Activated naive CD4-positive, alpha-beta T cell treated with anti-CD3 and anti-CD28 coated beads, Interleukin-2, amount 10 ng/mL, durations not matched to agents 7 days and 5 days (primary cell): Measurements from ENCODE around the gene DSCAML1.
A peak's percentile ranks its signal among the peaks of the same experiment; 100 is the strongest.

ENCODE experiments used
- CTCF ChIA-PET: fragments of 350-600 bp; sonication (Branson Sonifier 250); formaldehyde crosslinking; loops from one replicate; lab custom pipeline; 2021; ENCODE audit warnings: antibody characterized with exemption; lab: Charles Lee
- DNase-seq: peaks from one replicate; pipeline ENCODE4 v3.0.0-alpha.2; 2020
- H3K27ac Mint-ChIP-seq: one replicate; pipeline ENCODE4 v1.8.0; 2021; ENCODE audit warnings: mild to moderate bottlenecking, moderate library complexity, mixed read lengths
- H3K27me3 Mint-ChIP-seq: one replicate; pipeline ENCODE4 v1.8.0; 2021; ENCODE audit warnings: mild to moderate bottlenecking, mixed read lengths
- H3K36me3 Mint-ChIP-seq: one replicate; pipeline ENCODE4 v1.8.0; 2021; ENCODE audit warnings: mixed read lengths
- H3K4me1 Mint-ChIP-seq: one replicate; pipeline ENCODE4 v1.8.0; 2021; ENCODE audit warnings: mixed read lengths
- H3K4me3 Mint-ChIP-seq: one replicate; pipeline ENCODE4 v1.8.0; 2021; ENCODE audit warnings: mild to moderate bottlenecking, moderate library complexity, mixed read lengths
- H3K9me3 Mint-ChIP-seq: one replicate; pipeline ENCODE4 v1.8.0; 2021; ENCODE audit warnings: mixed read lengths

The DSCAML1 gene

DNA sequence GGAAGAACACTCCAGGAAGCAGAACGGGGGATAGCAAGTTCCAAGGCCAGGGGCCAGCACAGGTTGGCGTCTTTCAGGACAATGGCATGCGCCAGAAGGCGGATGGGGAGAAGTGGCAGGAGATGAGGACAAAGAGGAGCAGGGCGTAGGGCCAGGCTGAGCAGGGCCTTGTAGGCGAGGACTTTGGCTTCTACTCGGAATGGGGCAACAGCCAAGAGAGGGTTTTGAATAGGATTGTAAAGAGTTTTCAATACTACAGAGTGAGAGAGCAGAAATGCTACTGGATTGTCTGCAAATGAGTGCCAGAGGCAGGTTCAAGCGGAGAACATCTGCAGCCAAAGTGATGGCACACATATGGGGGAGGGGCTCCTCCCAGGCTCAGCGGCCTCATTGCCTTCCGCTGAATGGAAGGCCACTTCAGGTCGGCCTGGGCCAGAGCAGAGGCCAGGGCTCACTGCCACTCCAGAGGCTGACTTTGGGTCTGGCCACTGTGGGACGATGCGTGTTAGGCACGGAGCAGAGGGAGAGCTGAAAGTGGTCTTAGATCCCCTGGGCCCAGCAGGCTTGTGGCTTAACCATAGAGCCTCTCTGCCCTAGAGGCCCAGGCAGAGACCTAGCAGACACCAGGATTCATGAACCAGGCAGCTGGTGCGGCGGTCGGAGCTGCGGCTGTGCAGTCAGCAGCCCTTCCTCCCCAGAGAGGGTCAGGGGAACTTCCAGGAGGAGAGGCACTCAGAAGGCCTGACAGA is 118.2 kb downstream of the DSCAML1 start:
- CTCF ChIA-PET: no interaction called here
- H3K4me3 Mint-ChIP-seq: no peak overlapping the region
- no peak for DNase-seq
- no peaks in the 10 kb centered on the region for H3K9me3 Mint-ChIP-seq
- H3K36me3 Mint-ChIP-seq: no peaks in the 10 kb centered on the region
- no peak overlapping the region for H3K27ac Mint-ChIP-seq
- H3K4me1 Mint-ChIP-seq: no peaks in the 10 kb centered on the region
- peaks cover 45% of the 10 kb centered on the region for H3K27me3 Mint-ChIP-seq

DNA sequence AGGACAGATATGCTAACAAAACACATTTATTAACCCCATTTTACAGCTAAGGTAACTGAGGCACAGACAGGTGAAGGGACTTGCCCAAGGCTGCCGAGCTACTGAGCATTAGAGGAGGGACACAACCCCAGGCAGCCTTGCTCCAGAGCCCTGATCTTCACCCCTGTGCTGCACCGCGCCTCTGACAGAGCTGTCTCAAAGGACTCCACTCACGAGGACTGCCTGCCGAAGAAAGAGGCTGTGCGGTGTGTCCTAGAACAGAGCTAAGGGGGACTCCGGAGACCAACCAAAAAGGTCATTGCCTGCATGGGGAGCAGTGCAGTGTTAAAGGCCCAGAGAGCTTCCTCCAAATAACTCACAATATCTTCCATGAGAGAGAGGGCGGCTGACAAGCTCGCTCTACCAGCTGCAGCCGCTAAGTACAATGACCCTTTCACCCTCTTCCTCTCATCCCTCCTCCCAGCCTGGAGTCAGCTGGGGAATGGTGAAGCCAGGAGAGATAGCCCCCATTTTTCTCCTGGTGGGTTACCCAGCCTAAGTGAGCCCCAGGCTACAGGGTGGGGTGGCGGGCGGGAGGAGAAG is 119.2 kb downstream of the DSCAML1 start:
- CTCF ChIA-PET: no interaction called here
- H3K27ac Mint-ChIP-seq: no peak overlapping the region
- no peaks in the 10 kb centered on the region for H3K4me1 Mint-ChIP-seq

DNA sequence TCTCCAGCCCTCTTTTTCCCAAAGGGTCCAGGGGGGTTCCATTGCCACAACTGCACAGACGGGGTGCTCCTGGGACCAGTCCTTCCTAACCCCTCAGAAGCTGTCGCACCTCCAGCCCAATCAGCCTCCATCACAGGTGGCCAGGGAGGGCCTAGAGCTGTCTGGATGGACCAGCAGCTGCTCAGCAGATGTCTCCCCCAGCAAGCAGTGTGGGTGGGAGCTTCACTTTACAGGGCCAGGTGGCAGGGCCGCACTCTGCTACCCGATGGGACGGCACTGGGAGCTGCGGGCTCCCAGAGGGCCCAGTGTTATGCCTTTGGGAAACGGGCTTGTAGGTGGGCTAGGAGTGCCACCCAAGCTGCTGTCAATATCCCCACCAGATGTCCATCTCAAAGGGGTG is 120.5 kb downstream of the DSCAML1 start:
- Mint-ChIP-seq H3K27me3 (peaks cover 35% of the 10 kb centered on the region), H3K27ac (no peak overlapping the region), H3K4me3 (no peak overlapping the region), H3K36me3 (no peaks in the 10 kb centered on the region), H3K9me3 (no peaks in the 10 kb centered on the region), H3K4me1 (no peaks in the 10 kb centered on the region)
- DNase-seq: no peak
- CTCF ChIA-PET: interaction anchor here (0.7 kb wide), 1 partner anchor 43 kb away, joined by 3 read pairs; no protein-coding TSS in a partner anchor

More for the DNA sequence above, 119.2 kb downstream of the DSCAML1 start:
- Mint-ChIP-seq H3K27me3 (peaks cover 48% of the 10 kb centered on the region), H3K9me3 (no peaks in the 10 kb centered on the region), H3K4me3 (no peak overlapping the region), H3K36me3 (no peaks in the 10 kb centered on the region)
- no peak for DNase-seq

DNA sequence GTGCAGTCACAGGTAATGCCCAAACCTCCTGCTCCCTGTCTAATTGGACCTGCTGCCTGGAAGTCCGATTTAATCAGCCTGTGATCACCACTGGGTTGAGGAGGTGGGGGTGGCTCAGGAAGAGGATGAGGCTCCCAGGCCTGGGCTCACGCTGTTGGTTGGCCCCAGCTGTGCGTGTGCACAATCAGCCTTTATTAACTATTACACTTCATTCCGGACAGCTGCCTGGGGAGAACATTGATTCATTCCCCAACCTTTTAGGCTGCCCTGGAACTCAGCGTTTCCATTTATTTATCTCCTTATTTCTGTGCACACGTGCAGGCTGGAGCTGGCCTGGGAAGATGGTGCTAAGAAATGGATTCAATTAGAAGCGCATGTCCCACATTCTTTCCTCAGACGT is 123.4 kb downstream of the DSCAML1 start:
- Mint-ChIP-seq H3K4me3 (no peak overlapping the region), H3K9me3 (no peaks in the 10 kb centered on the region), H3K36me3 (no peaks in the 10 kb centered on the region), H3K27ac (no peak overlapping the region), H3K4me1 (no peaks in the 10 kb centered on the region), H3K27me3 (peaks cover 19% of the 10 kb centered on the region)
- CTCF ChIA-PET: no interaction called here
- no peak for DNase-seq

DNA sequence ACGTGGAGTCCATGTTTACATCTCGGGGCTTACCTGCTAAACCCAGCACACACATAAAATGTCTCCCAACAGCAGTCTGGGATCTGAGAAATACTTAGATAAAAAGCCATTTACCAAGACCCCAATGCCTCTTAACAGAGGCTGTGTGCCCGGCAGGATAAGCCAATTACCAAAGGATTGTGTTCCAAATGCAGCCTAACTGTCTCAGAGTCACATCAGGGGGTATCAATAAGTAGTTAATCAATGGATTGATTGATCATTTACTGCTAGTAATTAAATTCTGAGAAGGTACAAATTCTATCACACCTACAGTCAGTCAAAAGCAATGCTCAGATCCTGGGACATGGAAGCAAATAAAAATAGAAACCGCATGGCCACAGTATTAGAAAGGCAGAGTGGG is 125.6 kb downstream of the DSCAML1 start:
- Mint-ChIP-seq H3K4me1 (no peaks in the 10 kb centered on the region), H3K27ac (no peak overlapping the region), H3K36me3 (no peaks in the 10 kb centered on the region), H3K27me3 (peaks cover 8% of the 10 kb centered on the region), H3K4me3 (no peak overlapping the region), H3K9me3 (no peaks in the 10 kb centered on the region)
- CTCF ChIA-PET: no interaction called here
- DNase-seq: no peak

DNA sequence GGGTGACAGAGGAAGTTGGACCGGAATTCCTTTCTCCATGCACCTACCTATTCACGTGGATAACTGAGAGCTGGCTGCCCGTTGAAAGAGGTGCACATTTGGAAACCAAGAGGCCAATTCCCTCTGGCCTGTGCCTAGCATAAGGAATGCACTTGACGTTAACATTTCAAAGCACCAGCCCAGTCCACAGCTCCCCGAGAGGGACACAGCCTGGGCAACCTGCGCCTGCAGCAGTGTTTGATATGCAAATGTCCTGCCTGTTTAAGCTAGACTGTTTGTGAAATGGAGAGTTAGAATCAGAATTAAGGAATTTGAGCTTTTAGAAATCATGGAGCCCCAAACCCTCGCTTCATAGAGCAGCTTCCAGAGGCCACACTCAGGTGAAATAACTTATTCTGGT is 126.1 kb downstream of the DSCAML1 start:
- no peaks in the 10 kb centered on the region for H3K9me3 Mint-ChIP-seq
- H3K36me3 Mint-ChIP-seq: no peaks in the 10 kb centered on the region
- H3K27ac Mint-ChIP-seq: no peak overlapping the region
- CTCF ChIA-PET: no interaction called here
- no peak overlapping the region for H3K4me3 Mint-ChIP-seq
- H3K27me3 Mint-ChIP-seq: peaks cover 6% of the 10 kb centered on the region
- no peaks in the 10 kb centered on the region for H3K4me1 Mint-ChIP-seq
- no peak for DNase-seq

DNA sequence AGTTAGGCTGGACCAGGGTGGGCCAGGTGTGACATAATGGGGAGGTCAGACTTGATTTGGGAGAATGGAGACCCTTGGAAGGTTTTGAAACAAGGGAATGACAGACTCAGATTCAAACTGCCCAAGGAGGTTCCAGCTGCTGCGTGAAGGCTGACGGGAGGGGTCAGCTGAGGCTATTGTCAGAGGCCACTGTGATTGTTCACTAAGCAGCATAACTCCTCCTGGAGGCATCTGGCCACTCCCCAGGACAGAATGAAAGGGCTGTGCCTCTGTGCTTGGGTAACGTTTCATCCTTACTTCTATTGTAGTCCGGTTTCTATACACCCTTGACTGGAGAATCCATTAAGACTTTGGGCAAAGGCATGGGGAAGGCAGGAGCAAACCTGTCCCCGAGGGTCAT is 126.6 kb downstream of the DSCAML1 start:
- Mint-ChIP-seq H3K4me3 (no peak overlapping the region), H3K27ac (no peak overlapping the region), H3K4me1 (no peaks in the 10 kb centered on the region), H3K9me3 (no peaks in the 10 kb centered on the region), H3K27me3 (peaks cover 6% of the 10 kb centered on the region), H3K36me3 (no peaks in the 10 kb centered on the region)
- CTCF ChIA-PET: no interaction called here
- no peak for DNase-seq

DNA sequence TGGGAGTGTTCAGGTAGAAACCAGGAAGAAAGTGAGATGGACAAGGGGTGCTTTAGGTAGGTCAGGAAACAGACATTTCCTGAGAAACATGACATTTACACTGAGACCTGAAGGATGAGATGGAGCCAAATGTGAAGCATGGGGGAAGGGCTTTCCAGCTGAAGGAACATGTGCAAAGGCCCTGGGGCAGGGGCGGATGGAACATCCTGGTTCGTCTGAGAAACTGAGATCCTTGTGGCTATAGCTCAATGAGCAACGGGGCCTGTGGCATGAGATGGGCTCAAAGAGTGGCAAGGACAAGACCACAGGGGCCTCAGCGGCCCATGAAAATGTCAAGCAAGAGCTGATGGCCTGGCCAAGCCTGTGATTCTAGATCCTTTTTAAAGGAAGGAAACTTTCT is 127.4 kb downstream of the DSCAML1 start:
- no peak for DNase-seq
- CTCF ChIA-PET: no interaction called here
- no peaks in the 10 kb centered on the region for H3K9me3 Mint-ChIP-seq

DNA sequence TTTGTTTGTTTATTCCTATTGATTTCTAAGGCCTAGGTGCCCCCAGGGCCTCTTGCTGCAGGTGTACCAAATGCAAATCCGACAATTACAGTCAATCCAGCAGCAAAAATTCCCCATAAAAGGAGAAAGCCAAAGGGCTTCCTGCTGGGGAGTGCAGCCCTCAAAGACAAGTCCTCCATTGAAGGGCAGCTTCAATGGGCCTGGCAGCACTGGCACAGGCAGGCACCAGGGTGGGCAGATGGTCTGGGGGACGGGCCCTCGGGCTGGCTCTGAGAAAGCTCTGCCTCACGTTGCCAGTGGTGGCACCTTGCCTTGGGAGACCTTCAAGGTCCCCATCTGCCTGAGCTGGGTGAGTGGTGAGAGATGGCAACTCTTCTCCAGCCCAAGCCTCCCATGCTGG is 128.0 kb downstream of the DSCAML1 start:
- Mint-ChIP-seq H3K27me3 (peaks cover 8% of the 10 kb centered on the region), H3K4me3 (no peak overlapping the region)
- CTCF ChIA-PET: no interaction called here

More for the DNA sequence above, 127.4 kb downstream of the DSCAML1 start:
- Mint-ChIP-seq H3K4me1 (no peaks in the 10 kb centered on the region), H3K4me3 (no peak overlapping the region), H3K36me3 (no peaks in the 10 kb centered on the region), H3K27me3 (peaks cover 10% of the 10 kb centered on the region), H3K27ac (no peak overlapping the region)

DNA sequence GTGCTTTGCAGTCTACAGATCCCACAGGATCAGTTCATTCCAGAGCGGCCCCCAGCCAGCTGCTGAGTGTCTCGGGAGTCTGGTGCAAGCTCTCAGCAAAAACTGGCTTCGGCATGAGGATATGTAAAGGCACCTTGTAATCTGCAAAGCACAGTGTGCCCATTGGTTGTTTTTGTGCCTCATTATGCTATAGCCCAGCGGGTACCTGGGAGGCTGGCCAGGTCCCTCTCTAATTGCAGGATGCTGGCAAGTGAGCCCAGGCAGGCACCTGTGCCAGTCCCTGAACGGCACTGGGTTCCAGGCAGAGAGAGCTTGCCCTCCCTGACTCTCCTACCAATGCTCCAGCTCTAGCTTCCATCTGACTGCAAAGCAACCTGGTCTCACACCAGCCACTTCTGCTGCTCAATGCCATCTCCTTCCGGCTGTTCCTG is 128.7 kb downstream of the DSCAML1 start:
- Mint-ChIP-seq H3K27me3 (peaks cover 13% of the 10 kb centered on the region), H3K4me1 (no peaks in the 10 kb centered on the region), H3K9me3 (no peaks in the 10 kb centered on the region), H3K4me3 (no peak overlapping the region), H3K27ac (no peak overlapping the region), H3K36me3 (no peaks in the 10 kb centered on the region)
- CTCF ChIA-PET: interaction anchor here (0.6 to 0.7 kb wide), 2 partner anchors 48 to 71 kb away, joined by 3 read pairs; no protein-coding TSS in a partner anchor
- no peak for DNase-seq

More for the DNA sequence above, 128.0 kb downstream of the DSCAML1 start:
- no peak overlapping the region for H3K27ac Mint-ChIP-seq
- H3K36me3 Mint-ChIP-seq: no peaks in the 10 kb centered on the region
- no peaks in the 10 kb centered on the region for H3K9me3 Mint-ChIP-seq
- DNase-seq: no peak
- no peaks in the 10 kb centered on the region for H3K4me1 Mint-ChIP-seq

DNA sequence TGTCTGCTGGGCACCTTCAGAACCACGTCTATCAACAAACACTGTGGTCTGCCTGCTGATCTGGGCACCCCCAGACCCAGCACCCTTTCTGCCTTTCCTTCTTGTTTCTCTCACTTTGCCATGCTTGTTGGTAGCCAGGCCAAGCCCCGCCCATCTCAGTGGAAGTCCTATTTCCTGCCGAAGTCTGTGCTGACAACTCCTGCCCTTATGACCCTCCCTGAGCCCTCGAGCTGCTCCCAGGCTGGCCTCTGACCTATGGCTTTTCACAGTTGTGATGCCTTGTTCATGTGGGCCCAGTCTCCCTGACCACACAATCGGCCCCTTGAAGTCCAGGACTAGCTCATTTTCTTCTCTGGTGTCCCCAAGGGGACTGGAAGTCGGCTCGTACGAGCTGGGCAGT is 132.1 kb downstream of the DSCAML1 start:
- CTCF ChIA-PET: no interaction called here
- Mint-ChIP-seq H3K4me1 (no peaks in the 10 kb centered on the region), H3K36me3 (no peaks in the 10 kb centered on the region), H3K9me3 (no peaks in the 10 kb centered on the region), H3K27ac (no peak overlapping the region), H3K27me3 (peaks cover 15% of the 10 kb centered on the region), H3K4me3 (no peak overlapping the region)
- peak; percentile 25 for DNase-seq

DNA sequence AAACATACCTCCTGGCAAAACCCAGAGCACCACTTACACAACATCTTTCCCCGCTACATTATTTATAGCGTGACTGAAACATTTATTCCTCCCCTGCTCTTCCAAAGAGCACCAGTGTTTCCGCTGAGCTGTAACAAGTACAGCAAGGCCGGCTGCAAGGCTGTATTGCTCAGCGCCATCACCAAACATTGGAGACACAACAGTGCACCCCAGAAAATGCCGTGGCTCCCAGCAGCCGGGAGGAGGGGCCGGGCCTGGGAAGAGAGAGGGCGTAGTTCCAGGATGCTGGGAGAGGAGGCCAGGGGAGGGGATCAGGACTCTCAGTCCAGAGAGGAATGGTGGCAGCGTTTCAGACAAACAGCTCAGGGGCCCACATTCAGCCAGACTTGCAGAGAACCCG is 133.2 kb downstream of the DSCAML1 start:
- DNase-seq: no peak
- H3K27ac Mint-ChIP-seq: no peak overlapping the region

DNA sequence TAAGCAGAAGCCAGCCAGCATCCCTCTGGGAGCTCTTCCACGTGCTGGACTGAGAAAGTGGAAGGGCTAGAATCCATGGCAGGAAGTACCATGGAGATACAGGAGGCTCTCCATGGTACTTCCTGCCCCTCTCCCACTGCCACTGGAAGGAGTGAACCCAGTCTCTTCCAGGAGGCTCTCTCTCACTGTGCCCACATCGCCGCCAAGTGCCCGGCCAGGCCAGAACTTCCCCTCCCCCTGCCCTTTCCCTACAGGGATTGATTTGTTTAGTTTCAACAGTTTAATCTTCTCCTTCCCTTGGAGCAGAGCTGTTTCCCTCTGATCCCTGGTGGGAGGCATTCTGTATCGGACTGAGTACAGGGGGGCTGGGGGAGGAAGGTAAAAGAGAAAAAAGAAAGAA is 133.6 kb downstream of the DSCAML1 start:
- Mint-ChIP-seq H3K36me3 (no peaks in the 10 kb centered on the region), H3K9me3 (no peaks in the 10 kb centered on the region), H3K27ac (no peak overlapping the region), H3K4me3 (no peak overlapping the region), H3K4me1 (no peaks in the 10 kb centered on the region), H3K27me3 (peaks cover 19% of the 10 kb centered on the region)
- no peak for DNase-seq
- CTCF ChIA-PET: no interaction called here

More for the DNA sequence above, 133.2 kb downstream of the DSCAML1 start:
- Mint-ChIP-seq H3K27me3 (peaks cover 18% of the 10 kb centered on the region), H3K36me3 (no peaks in the 10 kb centered on the region), H3K4me3 (no peak overlapping the region), H3K9me3 (no peaks in the 10 kb centered on the region), H3K4me1 (no peaks in the 10 kb centered on the region)
- CTCF ChIA-PET: no interaction called here

DNA sequence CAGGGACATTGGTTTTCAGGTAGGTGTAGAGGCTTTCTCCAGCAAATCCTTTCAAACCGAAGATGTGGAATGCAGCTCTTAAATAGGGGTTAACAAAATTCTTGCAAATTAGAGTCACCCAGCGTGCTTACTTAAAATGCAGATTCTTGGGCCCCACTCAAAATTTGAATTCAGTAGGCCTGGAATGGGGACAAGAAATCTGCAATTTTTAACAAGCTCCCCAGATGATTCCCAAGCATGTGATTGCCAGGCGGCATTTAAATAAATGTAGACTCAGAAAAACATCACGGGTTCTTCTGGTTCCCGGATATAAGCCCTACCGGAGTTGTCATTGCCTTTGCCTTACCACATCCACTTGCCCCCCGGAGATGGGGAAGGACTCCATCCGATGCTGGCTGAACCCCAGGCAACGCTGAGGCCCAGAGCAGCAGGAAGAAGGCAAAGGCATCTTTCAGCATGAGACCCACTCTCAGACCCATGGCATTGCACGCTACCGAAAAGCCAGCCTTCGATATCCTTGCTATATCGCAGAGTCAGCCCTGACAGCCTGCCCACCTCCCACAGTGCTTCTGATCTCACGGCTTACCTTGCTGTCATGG is 134.2 kb downstream of the DSCAML1 start:
- DNase-seq: no peak
- H3K4me3 Mint-ChIP-seq: no peak overlapping the region

DNA sequence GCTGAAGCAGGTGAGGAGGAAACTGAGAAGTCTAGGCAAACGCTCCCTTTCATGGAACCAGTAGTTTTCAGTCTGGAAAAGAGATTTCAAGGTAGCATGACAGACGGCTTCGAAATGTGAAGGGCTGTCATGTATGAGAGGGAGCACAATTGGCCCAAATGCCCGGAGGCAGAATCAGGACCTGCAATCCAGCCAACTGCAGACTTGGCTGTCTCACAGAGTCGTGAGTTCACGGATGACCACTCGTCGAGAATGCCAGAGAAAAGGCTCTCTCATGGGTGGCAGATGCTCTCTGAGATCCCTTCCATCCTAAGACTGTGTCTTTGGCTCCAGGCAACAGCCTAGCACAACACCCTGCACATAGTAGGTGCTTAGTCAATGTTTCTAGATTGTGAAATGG is 134.8 kb downstream of the DSCAML1 start:
- no peak overlapping the region for H3K27ac Mint-ChIP-seq
- H3K9me3 Mint-ChIP-seq: no peaks in the 10 kb centered on the region
- no peaks in the 10 kb centered on the region for H3K4me1 Mint-ChIP-seq
- H3K36me3 Mint-ChIP-seq: no peaks in the 10 kb centered on the region
- no peak for DNase-seq
- no peak overlapping the region for H3K4me3 Mint-ChIP-seq
- CTCF ChIA-PET: no interaction called here
- H3K27me3 Mint-ChIP-seq: peaks cover 19% of the 10 kb centered on the region

More for the DNA sequence above, 134.2 kb downstream of the DSCAML1 start:
- CTCF ChIA-PET: no interaction called here
- no peak overlapping the region for H3K27ac Mint-ChIP-seq
- no peaks in the 10 kb centered on the region for H3K9me3 Mint-ChIP-seq
- H3K36me3 Mint-ChIP-seq: no peaks in the 10 kb centered on the region
- H3K27me3 Mint-ChIP-seq: peaks cover 19% of the 10 kb centered on the region
- no peaks in the 10 kb centered on the region for H3K4me1 Mint-ChIP-seq
